Activated CD4-positive, alpha-beta T cell treated with anti-CD3 and anti-CD28 coated beads, Interleukin-2, Interleukin-6, amounts not matched to agents 100 ng/mL and 50 ng/mL, durations not matched to agents 16 hours and 8 hours (primary cell): Measurements from ENCODE around the gene SYNDIG1.

Source experiments
- DNase-seq: peaks from one replicate; pipeline ENCODE4 v3.0.0-alpha.2; 2020

SYNDIG1 gene

GRCh38 chr20:24469116-24469893 lies at the start of gene SYNDIG1:
Gene SYNDIG1 (plus strand): TSS chr20:24469629. CDS start chr20:24543098, 73,469 bp downstream.
- no peak for DNase-seq

- no peak for DNase-seq
Measured at GRCh38 chr20:24419786-24420185, 49.6 kb upstream of the SYNDIG1 start.

- DNase-seq = no peak
Measured at GRCh38 chr20:24420567-24420966, 48.9 kb upstream of the SYNDIG1 start.

GRCh38 chr20:24421071-24421470 lies 48.4 kb upstream of the SYNDIG1 start:
- DNase-seq = no peak

- DNase-seq = no peak
Measured at GRCh38 chr20:24422091-24422760, 47.2 kb upstream of the SYNDIG1 start.

- DNase-seq = no peak
Measured at GRCh38 chr20:24423390-24424313, 45.8 kb upstream of the SYNDIG1 start.

- DNase-seq = no peak
Measured at GRCh38 chr20:24425523-24426135, 43.8 kb upstream of the SYNDIG1 start.

- no peak for DNase-seq
Measured at GRCh38 chr20:24431279-24432045, 38.0 kb upstream of the SYNDIG1 start.

- no peak for DNase-seq
Measured at GRCh38 chr20:24432046-24432442, 37.4 kb upstream of the SYNDIG1 start.

GRCh38 chr20:24436160-24436559 lies 33.3 kb upstream of the SYNDIG1 start:
- no peak for DNase-seq

GRCh38 chr20:24437196-24438082 lies 32.0 kb upstream of the SYNDIG1 start:
- no peak for DNase-seq

GRCh38 chr20:24438331-24438730 lies 31.1 kb upstream of the SYNDIG1 start:
- DNase-seq = no peak

- no peak for DNase-seq
Measured at GRCh38 chr20:24439737-24440387, 29.6 kb upstream of the SYNDIG1 start.

- no peak for DNase-seq
Measured at GRCh38 chr20:24441661-24442060, 27.8 kb upstream of the SYNDIG1 start.

- no peak for DNase-seq
Measured at GRCh38 chr20:24442909-24443308, 26.5 kb upstream of the SYNDIG1 start.

- DNase-seq = no peak
Measured at GRCh38 chr20:24443436-24443835, 26.0 kb upstream of the SYNDIG1 start.

- no peak for DNase-seq
Measured at GRCh38 chr20:24444526-24445190, 24.8 kb upstream of the SYNDIG1 start.

GRCh38 chr20:24445510-24446170 lies 23.8 kb upstream of the SYNDIG1 start:
- DNase-seq = no peak

GRCh38 chr20:24446811-24447210 lies 22.6 kb upstream of the SYNDIG1 start:
- DNase-seq = no peak
